Stimulated activated CD8-positive, alpha-beta memory T cell treated with anti-CD3 and anti-CD28 coated beads, Interleukin-12 subunit alpha, Interleukin-12 subunit beta, amount 100 ng/mL, for 24 hours (primary cell): ENCODE results near the gene ZBTB17.
A peak's percentile ranks its signal among the peaks of the same experiment; 100 is the strongest.

Source experiments
- DNase-seq: peaks from one replicate; pipeline ENCODE4 v3.0.0-alpha.2; 2020; ENCODE audit errors: extremely low read depth

ZBTB17 gene

DNA sequence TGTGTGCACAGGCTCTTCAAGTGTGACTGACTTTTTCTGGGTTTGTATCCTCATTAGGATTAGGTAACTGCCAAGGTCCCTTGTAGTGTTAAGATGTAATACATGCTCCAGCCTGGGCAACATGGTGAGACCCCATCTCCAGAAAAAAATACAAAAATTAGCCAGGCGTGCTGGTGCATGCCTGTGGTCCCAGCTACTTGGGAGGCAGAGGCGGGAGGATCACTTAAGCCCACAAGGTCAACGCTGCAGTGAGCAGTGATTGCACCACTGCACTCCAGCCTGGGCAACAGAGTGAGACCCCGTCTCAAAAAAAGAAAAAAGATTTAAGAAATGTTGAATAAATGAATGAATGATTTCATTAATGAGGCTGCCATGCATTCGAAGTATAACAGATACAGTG is 15.1 kb downstream of the ZBTB17 start:
- DNase-seq: no peak

GRCh38 chr1:15959827-15960446 is 16.0 kb downstream of the ZBTB17 start:
- DNase-seq: no peak

- no peak for DNase-seq
Observed at GRCh38 chr1:15959424-15959823, 16.5 kb downstream of the ZBTB17 start.

DNA sequence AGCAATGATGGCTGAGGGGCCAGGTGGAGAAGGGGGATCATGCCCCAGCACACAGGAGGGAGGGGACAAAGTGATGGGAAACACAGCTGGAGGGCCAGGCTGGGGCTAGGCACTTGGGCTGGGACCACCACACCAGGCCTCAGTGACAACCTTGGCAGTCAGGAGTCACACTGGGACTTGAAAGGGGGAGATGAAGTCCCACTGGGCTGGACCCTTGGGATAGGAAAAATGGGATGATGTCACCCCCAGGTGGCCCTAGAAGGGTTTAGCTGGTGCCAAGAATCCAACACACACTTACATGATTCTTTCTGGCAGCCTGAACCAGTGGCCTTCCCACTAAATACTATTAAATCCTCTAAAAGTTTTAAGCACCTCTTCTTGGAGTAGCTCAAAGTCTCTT is 17.1 kb downstream of the ZBTB17 start:
- no peak for DNase-seq

DNA sequence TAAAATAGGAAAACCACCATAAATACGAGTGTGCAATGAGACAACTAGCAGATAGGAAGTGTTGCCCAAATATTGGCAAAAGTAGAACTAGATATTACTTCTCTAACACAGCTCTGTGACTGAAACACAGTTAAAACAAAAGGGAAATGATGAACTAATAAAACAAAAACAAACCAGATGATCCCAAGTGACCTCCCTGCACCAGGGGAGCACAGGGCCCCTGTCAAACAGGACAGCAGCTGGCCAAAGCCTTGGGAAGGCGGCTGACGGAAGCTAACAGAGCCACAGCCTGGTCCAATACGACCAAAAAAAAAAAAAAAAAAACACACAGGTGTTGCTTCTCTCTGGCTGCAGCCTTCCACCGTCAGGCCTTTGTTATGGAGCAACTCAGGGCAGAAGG is 17.8 kb downstream of the ZBTB17 start:
- DNase-seq: no peak

DNA sequence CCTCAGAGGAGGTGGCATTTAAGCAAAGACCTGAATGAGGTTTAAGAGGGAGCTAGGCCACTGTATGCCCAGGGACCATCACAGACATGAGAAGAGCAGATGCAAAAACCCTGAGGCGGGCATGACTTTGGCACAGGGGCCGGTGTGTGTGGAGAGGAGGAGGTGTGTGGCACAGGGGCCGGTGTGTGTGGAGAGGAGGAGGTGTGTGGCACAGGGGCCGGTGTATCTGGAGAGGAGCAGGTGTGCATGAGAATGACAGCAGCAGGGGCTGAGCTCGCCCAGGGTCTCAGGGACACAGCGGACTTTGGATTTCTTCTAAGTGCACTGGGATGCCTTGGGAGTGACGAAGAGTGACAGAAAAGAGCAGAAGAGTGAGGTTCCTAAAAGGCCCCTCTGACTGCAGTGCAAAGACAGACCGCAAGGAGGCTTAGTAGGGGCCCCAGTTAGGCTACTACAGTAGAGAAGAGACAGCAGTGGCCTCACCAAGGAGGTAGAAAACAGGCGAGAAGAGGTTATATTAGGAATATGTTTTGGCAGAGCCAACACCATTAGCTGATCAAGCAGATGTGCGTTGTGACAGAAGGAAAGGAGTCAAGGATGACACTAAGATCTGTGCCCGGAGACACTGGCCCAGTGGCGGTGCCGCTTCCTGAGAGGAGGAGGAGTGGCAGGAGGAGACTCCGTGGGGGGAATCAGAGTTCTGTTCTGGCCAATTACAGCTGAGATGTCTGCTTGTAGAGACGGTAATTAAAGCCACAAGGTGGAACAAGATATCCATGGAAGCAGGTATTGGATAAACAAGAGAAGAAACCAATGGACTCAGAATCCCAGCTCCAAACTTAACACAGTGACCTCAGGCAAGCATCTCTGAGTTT is 18.4 kb downstream of the ZBTB17 start:
- DNase-seq: no peak

DNA sequence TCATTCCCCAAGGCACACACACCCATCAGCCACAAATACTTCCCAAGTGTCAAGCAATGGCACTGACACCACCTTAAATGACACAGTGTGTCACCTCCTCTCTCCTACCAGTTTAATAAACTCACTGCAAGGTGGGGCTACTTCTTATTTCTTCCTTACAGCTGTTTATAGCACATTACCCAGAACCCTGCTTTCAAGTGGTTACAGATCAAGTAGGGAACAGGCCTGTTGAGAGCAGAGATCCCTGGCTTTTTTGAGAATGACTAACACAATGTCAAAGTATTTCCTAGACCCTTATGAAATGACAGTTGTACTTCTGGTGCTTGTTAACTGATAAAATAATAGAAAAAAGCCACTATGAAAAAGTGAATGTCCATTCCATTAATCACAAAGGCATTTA is 19.8 kb downstream of the ZBTB17 start:
- DNase-seq: no peak

- DNase-seq: no peak
Observed at GRCh38 chr1:15955552-15955951, 20.3 kb downstream of the ZBTB17 start.

DNA sequence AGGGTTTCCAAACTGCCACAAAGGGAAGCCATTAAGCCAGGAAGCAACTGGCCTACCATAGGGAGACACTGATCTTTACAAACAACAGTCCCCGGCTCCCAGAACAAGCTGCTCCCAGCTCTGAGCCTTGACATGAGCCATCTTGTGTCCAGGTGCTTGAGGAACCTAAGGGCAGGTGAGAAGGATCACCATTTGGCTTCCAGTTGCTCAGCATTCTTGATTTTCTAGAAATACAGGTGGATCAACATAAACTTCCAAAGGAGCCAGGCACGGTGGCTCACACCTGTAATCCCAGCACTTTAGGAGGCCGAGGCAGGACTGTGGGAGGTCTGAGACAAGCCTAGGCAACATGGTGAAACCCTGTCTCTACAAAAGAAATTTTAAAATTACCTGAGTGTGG is 21.6 kb downstream of the ZBTB17 start:
- DNase-seq: no peak

- DNase-seq: no peak
Observed at GRCh38 chr1:15953791-15954241, 22.1 kb downstream of the ZBTB17 start.

- no peak for DNase-seq
Observed at GRCh38 chr1:15953294-15953771, 22.6 kb downstream of the ZBTB17 start.

DNA sequence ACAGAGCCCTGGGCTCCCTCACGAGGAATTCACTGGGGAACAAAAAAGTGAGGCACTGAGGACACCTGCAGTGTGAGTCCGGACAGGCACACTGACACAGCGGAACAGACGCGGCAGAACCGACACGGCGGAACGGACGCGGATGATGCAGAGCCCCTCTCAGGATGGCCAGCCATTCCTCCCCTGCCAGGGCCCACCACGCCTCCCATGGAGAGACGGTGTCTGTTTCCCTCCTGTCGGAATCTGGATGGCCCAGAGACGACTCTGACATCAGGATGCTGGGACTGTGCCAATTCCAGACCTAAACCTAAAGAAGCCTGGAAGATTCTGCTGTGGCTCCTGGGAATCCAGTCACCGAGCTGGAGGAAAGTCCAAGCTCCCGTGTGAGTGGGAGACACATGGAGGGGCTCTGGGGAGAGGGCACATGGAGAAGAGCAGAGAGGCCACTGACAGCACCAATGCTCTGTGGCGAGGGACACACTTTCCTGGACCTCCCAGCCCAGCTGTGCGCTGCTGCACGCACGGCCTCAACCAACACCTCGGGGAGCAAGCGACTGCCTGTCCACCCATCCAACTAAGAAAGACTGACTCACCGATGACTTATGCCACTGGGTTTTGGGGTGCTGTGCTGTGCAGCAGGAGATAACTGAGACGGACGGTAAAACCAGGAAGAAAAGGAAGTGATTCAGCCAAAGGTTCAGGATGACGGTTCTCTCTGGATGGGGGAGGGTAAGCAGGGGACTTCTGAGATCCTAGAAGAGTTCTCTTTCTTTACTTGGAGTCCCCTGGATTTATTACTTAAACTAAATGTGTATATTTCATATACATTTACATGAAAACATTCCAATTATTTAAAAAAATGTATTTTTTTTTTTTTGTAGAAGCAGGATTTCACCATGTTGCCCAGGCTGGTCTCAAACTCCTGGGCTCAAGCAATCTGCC is 23.3 kb downstream of the ZBTB17 start:
- DNase-seq: no peak

- no peak for DNase-seq
Observed at GRCh38 chr1:15951341-15952153, 24.4 kb downstream of the ZBTB17 start.

DNA sequence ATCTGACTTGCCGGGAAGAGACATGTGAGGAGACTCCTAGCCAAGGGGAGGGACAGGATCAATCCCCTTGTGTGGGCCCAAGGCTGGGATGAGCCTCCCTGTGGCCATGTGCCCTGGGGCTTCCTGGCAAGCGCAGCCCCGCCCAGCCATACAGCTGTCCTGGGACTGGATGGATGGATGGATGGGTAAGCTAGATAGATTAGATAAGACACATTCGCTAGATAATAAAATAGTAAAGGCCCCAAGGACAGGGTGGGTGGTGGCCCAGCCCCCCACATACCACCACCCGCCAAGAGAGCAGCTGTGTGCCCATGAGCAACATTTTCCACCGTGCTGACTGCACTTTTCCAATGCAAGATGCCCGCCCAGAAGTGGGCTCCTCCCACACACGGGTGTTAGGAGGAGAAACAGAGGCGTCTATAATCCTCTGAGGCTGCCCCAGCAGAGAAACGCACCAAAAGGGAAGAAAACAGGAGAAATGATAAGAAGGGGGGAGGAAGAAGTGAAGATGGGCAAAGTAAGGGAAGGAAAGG is 25.1 kb downstream of the ZBTB17 start:
- DNase-seq: peak; percentile 62

- DNase-seq: no peak
Observed at GRCh38 chr1:15950302-15950701, 25.6 kb downstream of the ZBTB17 start.

GRCh38 chr1:15949453-15950245 is 26.3 kb downstream of the ZBTB17 start:
- DNase-seq: peak; percentile 84

GRCh38 chr1:15948595-15949452 is 27.1 kb downstream of the ZBTB17 start:
- no peak for DNase-seq

DNA sequence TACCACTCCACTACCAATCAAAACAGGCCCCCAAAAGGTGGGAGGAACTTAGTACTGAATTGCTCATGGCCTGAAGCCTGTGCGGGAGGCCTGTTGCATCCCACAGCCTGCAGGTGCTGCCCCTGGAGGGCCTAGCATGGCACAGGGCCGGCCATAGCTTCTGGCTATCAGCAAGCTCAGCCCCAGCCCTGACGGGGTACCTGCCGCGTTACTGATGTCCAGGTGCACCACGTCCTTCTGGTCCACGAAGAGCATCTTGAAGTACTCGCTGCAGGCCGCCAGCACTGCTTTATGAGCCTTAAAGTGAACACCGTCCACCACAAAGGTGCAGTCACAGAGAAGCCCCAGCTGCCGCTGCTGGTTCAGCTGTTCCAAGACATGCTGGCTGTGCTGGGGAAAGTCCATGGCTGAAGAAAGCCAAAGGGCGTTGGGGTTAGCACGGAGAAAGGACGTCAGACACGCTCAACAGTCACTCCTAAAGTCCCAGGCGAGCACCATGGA is 27.8 kb downstream of the ZBTB17 start:
- DNase-seq: no peak
